NB4 (cell line): ENCODE data around the gene MSH2.

ENCODE experiments used
- CTCF ChIP-seq: IDR thresholded peaks from one replicate; pipeline ENCODE4 v1.5.1; 2012; ENCODE audit warnings: low read depth, low read length
- MAX ChIP-seq: IDR thresholded peaks from 2 replicates; pipeline ENCODE4 v1.6.1; 2011; ENCODE audit warnings: low read depth, low read length
- POLR2A ChIP-seq: IDR thresholded peaks from 2 replicates; pipeline ENCODE4 v1.6.1; 2011; ENCODE audit warnings: mild to moderate bottlenecking; ENCODE audit not compliant: insufficient read length; ENCODE audit errors: extremely low read depth

DNA sequence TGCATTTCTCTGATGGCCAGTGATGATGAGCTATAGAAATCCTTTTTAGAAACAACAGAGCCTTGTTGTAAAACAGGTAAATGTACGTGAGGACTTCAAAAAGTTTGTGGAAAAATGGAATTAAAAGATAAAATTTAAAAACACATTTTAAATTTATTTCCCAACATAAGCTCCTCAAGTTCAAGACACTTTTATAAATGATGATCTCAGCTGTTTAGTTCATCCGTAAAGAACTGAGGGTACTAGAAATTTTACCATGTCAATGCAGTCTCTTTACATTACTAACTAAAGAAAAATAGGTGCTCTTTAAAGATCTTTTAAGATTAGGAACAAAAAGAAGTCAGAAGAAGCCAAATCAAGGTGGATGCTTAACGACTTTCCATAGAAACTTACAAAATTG, 52.5 kb downstream of the MSH2 start:
- no peak for TF ChIP-seq POLR2A
- TF ChIP-seq CTCF, result no peak
- TF ChIP-seq MAX, result no peak
